Stomach (tissue), 4 donors: ENCODE measurements around the gene OR9A2.

ENCODE experiments used
- CTCF ChIP-seq, 7 experiments: fragments of 450-650 bp in 4 of 7; fragments of 200-600 bp in 3 of 7; sonication (generic) in 3 of 7; IDR thresholded peaks; one replicate each; pipeline ENCODE4 v1.5.1; 2016 to 2019; ENCODE audit warnings: antibody characterized with exemption in 7 of 7, control low read depth in 2 of 7, mild to moderate bottlenecking in 1 of 7
- EP300 ChIP-seq: sonication (generic); formaldehyde crosslinking; IDR thresholded peaks from one replicate; pipeline ENCODE4 v1.6.1; 2017; ENCODE audit warnings: antibody characterized with exemption
- POLR2A ChIP-seq, 4 donors: fragments of 450-650 bp; IDR thresholded peaks; one replicate each; pipeline ENCODE4 v1.6.1; 2016; ENCODE audit warnings: antibody characterized with exemption in 4 of 4, control low read depth in 2 of 4, mild to moderate bottlenecking in 1 of 4, moderate library complexity in 1 of 4

GRCh38 chr7:143023047-143023446, 3.9 kb downstream of the OR9A2 start:
- TF ChIP-seq CTCF (IDR thresholded peaks at IDR 0.05) (no peak), POLR2A (IDR thresholded peaks at IDR 0.05) (no peak), EP300 (no peak)
